IMR-90 (cell line): ENCODE results near the gene PDZD8.

ENCODE experiments used
- CEBPB ChIP-seq: IDR thresholded peaks from 2 replicates; pipeline ENCODE4 v1.6.1; 2012; ENCODE audit warnings: low read depth, low read length, improper control_type of control experiment
- MAFK ChIP-seq: IDR thresholded peaks from 2 replicates; pipeline ENCODE4 v1.6.1; 2012; ENCODE audit warnings: low read depth, low read length, improper control_type of control experiment
- MAZ ChIP-seq: IDR thresholded peaks from 2 replicates; pipeline ENCODE4 v1.6.1; 2012; ENCODE audit warnings: low read depth, mild to moderate bottlenecking, low read length, improper control_type of control experiment, moderate library complexity, borderline replicate concordance
- POLR2A ChIP-seq: IDR thresholded peaks from 2 replicates; pipeline ENCODE4 v1.6.1; 2012; ENCODE audit warnings: mild to moderate bottlenecking, low read depth, low read length
- RAD21 ChIP-seq: IDR thresholded peaks from 2 replicates; pipeline ENCODE4 v1.6.1; 2012; ENCODE audit warnings: low read length, improper control_type of control experiment
- RCOR1 ChIP-seq: IDR thresholded peaks from 2 replicates; pipeline ENCODE4 v1.6.1; 2012; ENCODE audit warnings: mild to moderate bottlenecking, low read length, improper control_type of control experiment; ENCODE audit not compliant: insufficient replicate concordance
- SMC3 ChIP-seq: fragments of 150-350 bp; IDR thresholded peaks from 2 replicates; pipeline ENCODE4 v1.6.1; 2016; ENCODE audit warnings: low read depth, mild to moderate bottlenecking, antibody characterized with exemption, low read length, moderate library complexity
- TF ChIP-seq, protein P1 (sequence below): conservative IDR thresholded peaks from 2 replicates; pipeline ENCODE4 v1.5.1; 2012; ENCODE audit warnings: mild to moderate bottlenecking, low read depth, low read length, improper control_type of control experiment
- TF ChIP-seq, protein P2 (sequence below): fragments of 150-350 bp; IDR thresholded peaks from 2 replicates; pipeline ENCODE4 v1.6.1; 2017; ENCODE audit warnings: mild to moderate bottlenecking, antibody characterized with exemption, low read length, low read depth

DNA sequence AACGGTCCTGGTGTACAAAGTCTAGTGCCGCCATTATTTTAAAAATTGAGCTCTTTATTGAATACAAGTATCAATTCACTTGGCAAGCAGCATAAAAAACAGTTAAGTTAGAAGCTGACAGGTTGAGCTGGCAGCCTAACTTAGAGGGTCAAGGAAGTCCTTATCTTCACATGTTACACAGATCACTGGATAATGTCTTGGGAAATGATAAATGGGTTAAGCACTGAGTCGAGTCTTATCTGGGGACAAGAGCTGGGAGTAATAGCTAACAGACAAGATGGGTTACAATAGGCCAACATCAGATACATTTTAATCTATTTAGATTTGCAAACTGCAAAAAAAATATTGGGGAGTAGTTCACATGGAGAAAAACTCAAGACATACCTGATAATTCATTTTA is 100.1 kb downstream of the PDZD8 start:
- TF ChIP-seq RCOR1 (no peak), POLR2A (no peak), CEBPB (no peak), RAD21 (no peak), MAFK (no peak), SMC3 (no peak), MAZ (no peak)
- TF ChIP-seq, protein P1, sequence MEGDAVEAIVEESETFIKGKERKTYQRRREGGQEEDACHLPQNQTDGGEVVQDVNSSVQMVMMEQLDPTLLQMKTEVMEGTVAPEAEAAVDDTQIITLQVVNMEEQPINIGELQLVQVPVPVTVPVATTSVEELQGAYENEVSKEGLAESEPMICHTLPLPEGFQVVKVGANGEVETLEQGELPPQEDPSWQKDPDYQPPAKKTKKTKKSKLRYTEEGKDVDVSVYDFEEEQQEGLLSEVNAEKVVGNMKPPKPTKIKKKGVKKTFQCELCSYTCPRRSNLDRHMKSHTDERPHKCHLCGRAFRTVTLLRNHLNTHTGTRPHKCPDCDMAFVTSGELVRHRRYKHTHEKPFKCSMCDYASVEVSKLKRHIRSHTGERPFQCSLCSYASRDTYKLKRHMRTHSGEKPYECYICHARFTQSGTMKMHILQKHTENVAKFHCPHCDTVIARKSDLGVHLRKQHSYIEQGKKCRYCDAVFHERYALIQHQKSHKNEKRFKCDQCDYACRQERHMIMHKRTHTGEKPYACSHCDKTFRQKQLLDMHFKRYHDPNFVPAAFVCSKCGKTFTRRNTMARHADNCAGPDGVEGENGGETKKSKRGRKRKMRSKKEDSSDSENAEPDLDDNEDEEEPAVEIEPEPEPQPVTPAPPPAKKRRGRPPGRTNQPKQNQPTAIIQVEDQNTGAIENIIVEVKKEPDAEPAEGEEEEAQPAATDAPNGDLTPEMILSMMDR: no peak
- TF ChIP-seq, protein P2, sequence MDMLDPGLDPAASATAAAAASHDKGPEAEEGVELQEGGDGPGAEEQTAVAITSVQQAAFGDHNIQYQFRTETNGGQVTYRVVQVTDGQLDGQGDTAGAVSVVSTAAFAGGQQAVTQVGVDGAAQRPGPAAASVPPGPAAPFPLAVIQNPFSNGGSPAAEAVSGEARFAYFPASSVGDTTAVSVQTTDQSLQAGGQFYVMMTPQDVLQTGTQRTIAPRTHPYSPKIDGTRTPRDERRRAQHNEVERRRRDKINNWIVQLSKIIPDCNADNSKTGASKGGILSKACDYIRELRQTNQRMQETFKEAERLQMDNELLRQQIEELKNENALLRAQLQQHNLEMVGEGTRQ: no peak
